HEK293 (cell line): ENCODE results near the gene LEUTX.
A peak's percentile ranks its signal among the peaks of the same experiment; 100 is the strongest.

Experiments
- CTCF ChIA-PET: fragments of 350-600 bp; formaldehyde crosslinking; extraction: SDS; loops from one replicate; lab custom pipeline; 2021; ENCODE audit warnings: antibody characterized with exemption; lab: Yijun Ruan, JAX
- POLR2A ChIA-PET: fragments of 300-600 bp; formaldehyde crosslinking; extraction: SDS; loops from one replicate; lab custom pipeline; 2020; ENCODE audit warnings: antibody characterized with exemption, inconsistent platforms; lab: Yijun Ruan, JAX
- H3K27ac ChIP-seq: fragments of 200-500 bp; sonication (Bioruptor generic); 2 replicates; pipeline ENCODE4 v1.5.1; 2014; ENCODE audit warnings: low read depth, low read length, control low read depth, inconsistent platforms; ENCODE audit errors: extremely low read depth
- H3K36me3 ChIP-seq, 2 experiments: fragments of 200-500 bp in 1 of 2; sonication (Bioruptor generic) in 1 of 2; 1 replicate in 1 of 2; 2 replicates in 1 of 2; pipeline ENCODE4 v1.5.1; 2014 to 2017; ENCODE audit warnings: inconsistent platforms in 2 of 2, low read length in 2 of 2; ENCODE audit not compliant: control insufficient read depth in 2 of 2, insufficient read depth in 1 of 2
- H3K4me1 ChIP-seq: fragments of 200-500 bp; sonication (Bioruptor generic); 2 replicates; pipeline ENCODE4 v1.5.1; 2014; ENCODE audit warnings: mild to moderate bottlenecking, low read length, inconsistent platforms; ENCODE audit not compliant: control insufficient read depth, insufficient read depth
- H3K4me3 ChIP-seq: 2 replicates; pipeline ENCODE4 v1.5.1; 2011; ENCODE audit warnings: low read depth, mild to moderate bottlenecking, control low read depth, low read length, moderate library complexity
- H3K9me3 ChIP-seq: fragments of 200-500 bp; sonication (Bioruptor generic); 2 replicates; pipeline ENCODE4 v1.5.1; 2014; ENCODE audit warnings: low read depth, low read length, inconsistent platforms; ENCODE audit not compliant: control insufficient read depth, insufficient read depth
- ATF2 ChIP-seq: fragments of 450-650 bp; formaldehyde crosslinking; IDR thresholded peaks from 2 replicates; pipeline ENCODE4 v1.5.1; 2016; ENCODE audit warnings: missing biosample characterization, missing genetic modification characterization, low read depth
- BCL11B ChIP-seq: fragments of 450-650 bp; formaldehyde crosslinking; IDR thresholded peaks from 2 replicates; pipeline ENCODE4 v1.5.1; 2016; ENCODE audit warnings: low read depth, missing biosample characterization, missing genetic modification characterization
- GFI1B ChIP-seq: fragments of 450-650 bp; formaldehyde crosslinking; IDR thresholded peaks from 2 replicates; pipeline ENCODE4 v1.5.1; 2016; ENCODE audit warnings: missing biosample characterization, missing genetic modification characterization
- GLIS1 ChIP-seq: fragments of 450-650 bp; formaldehyde crosslinking; IDR thresholded peaks from 2 replicates; pipeline ENCODE4 v1.5.1; 2016; ENCODE audit warnings: missing biosample characterization, missing genetic modification characterization
- HIC1 ChIP-seq: fragments of 450-650 bp; formaldehyde crosslinking; IDR thresholded peaks from 2 replicates; pipeline ENCODE4 v1.5.1; 2016; ENCODE audit warnings: missing biosample characterization, missing genetic modification characterization
- KLF16 ChIP-seq: fragments of 450-650 bp; formaldehyde crosslinking; IDR thresholded peaks from 2 replicates; pipeline ENCODE4 v1.5.1; 2017; ENCODE audit warnings: missing biosample characterization, missing genetic modification characterization
- KLF17 ChIP-seq: fragments of 450-650 bp; formaldehyde crosslinking; IDR thresholded peaks from 2 replicates; pipeline ENCODE4 v1.5.1; 2016; ENCODE audit warnings: missing biosample characterization, missing genetic modification characterization
- PRDM10 ChIP-seq: fragments of 450-650 bp; formaldehyde crosslinking; IDR thresholded peaks from 2 replicates; pipeline ENCODE4 v1.5.1; 2016; ENCODE audit warnings: missing biosample characterization, missing genetic modification characterization
- PRDM6 ChIP-seq: fragments of 450-650 bp; formaldehyde crosslinking; IDR thresholded peaks from 2 replicates; pipeline ENCODE4 v1.5.1; 2017; ENCODE audit warnings: missing biosample characterization, missing genetic modification characterization
- ZBTB17 ChIP-seq: fragments of 450-650 bp; formaldehyde crosslinking; IDR thresholded peaks from 2 replicates; pipeline ENCODE4 v1.5.1; 2016; ENCODE audit warnings: missing biosample characterization, missing genetic modification characterization
- ZFHX2 ChIP-seq: fragments of 450-650 bp; formaldehyde crosslinking; conservative IDR thresholded peaks from 2 replicates; pipeline ENCODE4 v1.5.1; 2016; ENCODE audit warnings: missing biosample characterization, missing genetic modification characterization
- ZNF169 ChIP-seq: fragments of 450-650 bp; formaldehyde crosslinking; IDR thresholded peaks from 2 replicates; pipeline ENCODE4 v1.5.1; 2016; ENCODE audit warnings: missing biosample characterization, missing genetic modification characterization
- ZNF184 ChIP-seq: fragments of 450-650 bp; IDR thresholded peaks from 2 replicates; pipeline ENCODE4 v1.5.1; 2018; ENCODE audit warnings: missing biosample characterization, mild to moderate bottlenecking, missing genetic modification characterization
- ZNF266 ChIP-seq: fragments of 450-650 bp; formaldehyde crosslinking; IDR thresholded peaks from 2 replicates; pipeline ENCODE4 v1.5.1; 2016; ENCODE audit warnings: missing biosample characterization, missing genetic modification characterization, low read depth
- ZNF311 ChIP-seq: fragments of 450-650 bp; formaldehyde crosslinking; IDR thresholded peaks from 2 replicates; pipeline ENCODE4 v1.5.1; 2017; ENCODE audit warnings: missing biosample characterization, missing genetic modification characterization, borderline replicate concordance
- ZNF341 ChIP-seq: fragments of 450-650 bp; formaldehyde crosslinking; IDR thresholded peaks from 2 replicates; pipeline ENCODE4; 2016; ENCODE audit warnings: low read depth, missing biosample characterization, missing genetic modification characterization
- ZNF354C ChIP-seq: fragments of 450-650 bp; formaldehyde crosslinking; IDR thresholded peaks from 2 replicates; pipeline ENCODE4 v1.5.1; 2016; ENCODE audit warnings: missing biosample characterization, missing genetic modification characterization, low read depth, borderline replicate concordance
- ZNF391 ChIP-seq: fragments of 450-650 bp; formaldehyde crosslinking; IDR thresholded peaks from 2 replicates; pipeline ENCODE4 v1.5.1; 2016; ENCODE audit warnings: low read depth, missing biosample characterization, missing genetic modification characterization, borderline replicate concordance
- ZNF449 ChIP-seq: fragments of 450-650 bp; formaldehyde crosslinking; IDR thresholded peaks from 2 replicates; pipeline ENCODE4 v1.5.1; 2017; ENCODE audit warnings: missing biosample characterization, mild to moderate bottlenecking, missing genetic modification characterization, moderate library complexity
- ZNF596 ChIP-seq: fragments of 450-650 bp; IDR thresholded peaks from 2 replicates; pipeline ENCODE4 v1.5.0; 2018; ENCODE audit warnings: missing biosample characterization, mild to moderate bottlenecking, missing genetic modification characterization, moderate library complexity
- ZNF624 ChIP-seq: fragments of 450-650 bp; formaldehyde crosslinking; IDR thresholded peaks from 2 replicates; pipeline ENCODE4 v1.5.1; 2017; ENCODE audit warnings: missing biosample characterization, missing genetic modification characterization

LEUTX gene

GRCh38 chr19:39824143-39825092 is 45.8 kb downstream of the LEUTX start (continued):
- TF ChIP-seq BCL11B (tag by site-specific recombination) = no peak
- TF ChIP-seq GLIS1 = 0 out of 2 replicates have a peak, but pooled peaks have one; percentile 31
- TF ChIP-seq ZNF184 (tag by site-specific recombination) = no peak
- TF ChIP-seq ZNF266 (tag by site-specific recombination) = no peak
- TF ChIP-seq HIC1 (tag by site-specific recombination) = 0 out of 2 replicates have a peak, but pooled peaks have one; percentile 51
- peak; percentile 24; the same call in 1 of the 2 replicates for TF ChIP-seq ZNF341 (tag by site-specific recombination)
- TF ChIP-seq ZNF311 = no peak
- peak; percentile 66 for TF ChIP-seq KLF17 (tag by site-specific recombination)
- TF ChIP-seq ATF2 (tag by site-specific recombination) = no peak
- TF ChIP-seq KLF16 = peak; percentile 91
- TF ChIP-seq ZNF624 (tag by site-specific recombination) = no peak; the same call in 1 of the 2 replicates
- TF ChIP-seq ZBTB17 (tag by site-specific recombination) = peak; percentile 87

GRCh38 chr19:39825093-39825463 is 46.4 kb downstream of the LEUTX start:
- POLR2A ChIA-PET = interaction anchor here (0.6 to 2.5 kb wide), 3 partner anchors 8 to 45 kb away, joined by 3 to 28 read pairs (median 5); partner anchors contain the start of gene DYRK1B
- Histone ChIP-seq H3K4me1 (peaks cover 12% of the 10 kb centered on the region), H3K4me3 (no peak overlapping the region), H3K36me3 (peaks cover 44 to 81% of the 10 kb centered on the region in 2 experiments), H3K27ac (peak overlapping the region; percentile 75), H3K9me3 (no peaks in the 10 kb centered on the region)
- CTCF ChIA-PET = interaction anchor here (0.6 to 9.7 kb wide), 5 partner anchors 18 to 600 kb away, joined by 3 to 102 read pairs (median 3); no protein-coding TSS in a partner anchor
- TF ChIP-seq GFI1B (tag by site-specific recombination) (no peak), ZNF184 (tag by site-specific recombination) (no peak), ZNF449 (tag by site-specific recombination) (no peak), ZFHX2 (tag by site-specific recombination) (no peak), PRDM10 (tag by site-specific recombination) (no peak), ZNF169 (tag by site-specific recombination) (no peak), ZNF354C (no peak), PRDM6 (tag by site-specific recombination) (no peak), ZNF391 (tag by site-specific recombination) (no peak), ZNF596 (no peak)
